Activated CD4-positive, alpha-beta T cell treated with anti-CD3 and anti-CD28 coated beads, Interleukin-2, amount 50 U/mL, for 4 hours (primary cell): ENCODE data around the gene FGF21.

Source experiments
- DNase-seq, 2 experiments: peaks; one replicate each; pipeline ENCODE4 v3.0.0-alpha.2; 2020

FGF21 gene

DNA sequence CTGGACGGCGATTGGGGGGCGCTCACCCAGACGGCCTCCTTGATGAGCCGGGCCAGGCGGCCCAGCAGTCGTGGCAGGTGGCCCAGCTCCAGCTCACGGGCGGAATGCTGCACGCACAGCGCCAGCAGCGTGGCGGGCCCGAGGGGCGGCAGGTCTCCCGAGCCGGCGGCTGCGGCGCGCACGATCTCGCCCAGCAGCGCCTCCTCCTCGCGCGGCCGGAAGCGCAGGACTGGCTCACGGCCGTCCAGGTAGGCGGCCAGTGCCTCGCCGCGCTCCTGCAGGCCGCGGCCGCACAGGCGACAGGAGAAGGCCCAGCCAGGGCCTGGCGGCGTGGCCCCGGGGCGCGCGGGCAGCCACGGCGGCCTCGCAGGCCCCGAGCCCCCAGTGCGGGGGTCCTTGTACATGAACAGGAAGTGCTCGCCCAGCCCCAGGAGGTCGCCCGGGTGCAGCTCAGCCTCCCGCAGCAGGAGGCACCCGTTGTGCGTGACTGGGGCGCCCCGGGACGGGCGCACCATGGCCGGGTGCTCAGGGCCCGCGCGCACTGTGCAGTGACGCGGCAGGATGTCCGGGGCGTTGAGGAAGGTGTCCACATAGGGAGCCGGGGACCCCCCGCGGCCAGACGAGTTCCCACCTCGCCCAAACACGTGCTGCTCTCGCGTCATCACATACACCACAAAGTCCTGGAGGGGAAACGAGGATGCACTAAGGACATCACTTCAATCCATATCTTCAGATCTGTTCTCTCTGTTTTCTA, 26.2 kb upstream of the FGF21 start:
- DNase-seq = no peak

DNA sequence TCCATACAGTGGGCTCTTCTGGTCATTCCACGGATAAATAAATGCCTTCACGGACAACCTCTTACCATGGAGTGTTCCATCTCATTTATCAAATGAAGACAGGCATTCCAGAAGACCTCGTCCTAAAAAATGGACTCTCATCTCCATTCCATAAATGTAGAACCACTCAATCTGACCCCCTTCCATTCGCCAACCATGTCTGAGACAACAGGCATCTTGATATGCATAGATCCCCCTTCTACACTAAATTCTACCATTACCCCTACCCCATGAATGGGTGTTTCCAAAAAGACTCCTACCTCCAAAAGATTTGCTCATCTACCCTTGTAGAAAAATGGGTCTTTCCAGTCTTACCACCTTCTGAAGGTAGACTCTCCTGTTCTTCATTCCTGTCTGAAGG, 23.9 kb upstream of the FGF21 start:
- no peak for DNase-seq

DNA sequence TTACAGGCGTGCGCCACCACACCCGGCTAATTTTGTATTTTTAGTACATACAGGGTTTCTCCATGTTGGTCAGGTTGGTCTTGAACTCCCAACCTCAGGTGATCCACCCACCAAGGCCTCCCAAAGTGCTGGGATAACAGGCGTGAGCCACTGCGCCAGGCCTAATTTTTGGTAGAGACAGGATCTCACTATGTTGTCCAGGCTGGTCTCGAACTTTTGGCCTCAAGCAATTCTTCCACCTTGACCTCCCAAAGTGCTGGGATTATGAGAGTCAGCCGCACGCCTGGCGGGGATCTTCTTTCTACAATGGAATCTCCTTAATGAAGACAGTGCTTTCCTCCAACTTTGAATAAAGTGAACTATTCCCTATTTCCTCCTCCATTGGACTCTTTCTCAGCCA, 20.7 kb upstream of the FGF21 start:
- no peak for DNase-seq

DNA sequence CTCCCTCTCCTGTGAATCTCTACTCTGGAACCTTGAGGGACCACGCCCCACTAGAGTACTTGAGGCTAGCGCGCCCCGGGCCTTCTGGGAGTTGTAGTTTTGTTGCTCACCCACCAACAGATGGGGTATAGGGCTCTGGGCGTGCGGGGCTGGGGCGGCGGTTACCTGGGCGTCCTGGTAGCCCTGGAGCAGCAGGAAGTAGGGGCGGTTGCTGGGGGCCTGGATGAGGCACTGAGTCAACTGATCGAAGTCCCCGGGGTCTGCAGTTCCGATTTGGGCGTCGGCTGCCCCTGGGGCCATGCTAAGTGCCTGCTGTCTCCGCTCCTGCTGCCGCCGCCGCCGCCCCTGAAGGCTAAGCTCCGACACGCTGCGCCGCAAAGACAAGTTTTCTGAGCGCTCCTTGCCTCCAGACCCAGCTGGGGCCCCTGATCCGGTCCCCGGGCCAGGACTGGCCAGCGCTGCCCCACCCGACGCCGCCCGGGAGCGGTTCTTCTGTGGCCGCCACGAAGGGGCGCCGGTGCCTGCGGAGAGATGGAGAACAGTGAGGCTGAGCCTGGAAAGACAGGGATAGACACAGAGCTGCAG, 20.2 kb upstream of the FGF21 start:
- no peak for DNase-seq

DNA sequence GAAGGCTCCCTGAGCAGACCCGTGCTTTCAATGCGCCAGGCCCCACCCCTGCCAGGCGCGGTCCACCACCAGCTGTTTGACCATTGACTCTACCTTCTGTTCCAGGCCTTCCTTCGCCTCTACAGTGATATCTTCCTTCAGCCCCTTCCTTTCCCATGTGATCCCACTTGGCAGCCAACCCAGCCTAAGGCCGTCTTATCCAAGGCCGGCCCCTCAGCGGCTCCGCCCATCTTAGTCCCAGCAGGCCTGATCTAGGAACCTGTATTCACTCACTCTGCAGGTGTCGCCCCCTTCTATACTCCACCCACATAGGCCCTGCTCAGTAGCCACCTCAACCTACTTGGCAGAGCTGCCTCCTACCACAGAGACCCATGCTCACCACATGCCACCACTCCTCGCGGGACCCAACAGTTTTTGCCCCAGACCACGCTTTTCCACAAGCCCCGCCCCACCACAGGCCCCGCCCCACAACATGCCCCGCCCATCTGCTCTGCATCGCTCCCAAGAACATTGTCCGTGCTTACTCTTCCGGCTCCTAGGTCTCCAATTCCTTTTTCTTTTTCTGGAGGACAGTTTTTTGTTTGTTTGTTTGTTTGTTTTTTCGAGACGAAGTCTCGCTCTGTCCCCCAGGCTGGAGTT, 17.8 kb upstream of the FGF21 start:
- DNase-seq = no peak

DNA sequence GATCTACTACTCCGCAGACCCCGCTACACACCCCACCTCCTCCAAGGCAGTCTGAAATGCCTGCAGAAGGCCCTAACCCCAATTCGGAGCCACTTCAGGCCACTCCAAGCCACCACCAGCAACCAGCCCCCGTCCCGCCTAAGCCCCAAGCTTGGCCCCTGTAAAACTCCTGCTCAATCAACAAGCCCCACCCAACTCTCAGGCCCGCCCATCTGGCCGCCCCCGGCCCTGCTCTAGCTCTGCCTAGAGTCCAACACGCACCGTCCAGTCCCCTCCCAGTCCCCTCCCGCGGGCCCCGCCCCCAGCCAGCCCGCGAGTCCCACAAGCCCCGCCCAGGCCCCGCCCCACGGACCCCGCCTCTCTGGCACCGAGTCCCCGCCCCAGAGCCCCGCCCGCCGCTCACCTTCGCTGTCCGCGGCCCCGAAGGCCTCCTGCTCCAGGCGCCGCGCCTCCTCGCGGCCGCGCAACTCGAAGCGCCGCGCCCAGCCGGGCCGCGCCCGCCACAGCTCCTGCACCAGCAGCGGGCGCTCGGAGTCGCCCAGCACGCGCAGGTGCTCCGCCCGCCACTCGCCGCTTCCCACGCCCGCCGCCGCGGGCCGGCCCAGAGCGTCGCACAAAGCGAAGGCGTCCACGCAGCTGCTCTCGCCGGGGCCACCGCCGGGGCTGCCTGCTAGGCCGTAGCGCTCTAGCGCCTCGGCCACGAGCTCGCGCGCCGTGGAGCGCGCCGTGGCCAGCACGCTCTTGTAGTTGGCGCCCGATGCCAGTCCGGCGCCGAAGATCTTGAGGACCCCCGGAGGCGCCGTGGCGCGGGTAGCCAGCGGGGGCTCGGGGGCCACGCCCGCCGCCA, 16.5 kb upstream of the FGF21 start:
- DNase-seq = peak; percentile 90

DNA sequence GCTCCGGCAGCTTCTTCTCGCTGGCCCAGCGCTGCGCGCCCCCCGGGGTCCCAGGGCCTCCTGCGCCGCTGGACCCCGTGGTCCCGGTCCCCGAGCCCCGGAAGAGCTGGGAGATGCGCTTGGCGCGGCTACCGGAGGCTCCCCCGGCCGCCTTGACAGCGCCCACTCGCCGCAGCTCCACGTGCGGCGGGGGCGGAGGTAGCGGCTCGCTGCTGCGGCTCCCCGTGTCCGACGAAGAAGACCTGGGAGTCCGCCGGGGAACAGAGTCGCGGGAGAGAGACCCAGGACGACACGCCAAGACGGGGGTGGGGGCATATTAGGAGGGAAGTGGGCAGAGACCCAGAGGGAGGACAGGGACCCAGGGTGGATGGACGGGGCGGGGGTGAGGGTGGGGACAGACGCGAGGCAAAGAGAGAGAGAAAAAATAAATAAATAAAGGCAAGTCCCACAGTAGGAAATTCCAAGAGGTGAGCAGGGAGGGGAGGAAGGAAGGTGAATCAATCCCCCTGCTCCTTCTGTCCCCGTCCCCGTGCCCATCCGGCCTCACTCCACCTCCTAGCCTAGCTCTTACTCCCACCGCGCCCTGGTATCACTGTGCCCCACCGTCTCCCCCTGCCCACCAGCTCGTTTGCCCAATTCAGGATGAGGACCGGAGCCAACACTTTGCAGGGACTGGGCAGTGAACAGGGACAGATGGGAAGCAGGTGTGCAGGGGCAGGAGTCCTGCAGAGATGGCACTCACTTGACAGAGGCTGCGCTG, 15.7 kb upstream of the FGF21 start:
- no peak for DNase-seq

DNA sequence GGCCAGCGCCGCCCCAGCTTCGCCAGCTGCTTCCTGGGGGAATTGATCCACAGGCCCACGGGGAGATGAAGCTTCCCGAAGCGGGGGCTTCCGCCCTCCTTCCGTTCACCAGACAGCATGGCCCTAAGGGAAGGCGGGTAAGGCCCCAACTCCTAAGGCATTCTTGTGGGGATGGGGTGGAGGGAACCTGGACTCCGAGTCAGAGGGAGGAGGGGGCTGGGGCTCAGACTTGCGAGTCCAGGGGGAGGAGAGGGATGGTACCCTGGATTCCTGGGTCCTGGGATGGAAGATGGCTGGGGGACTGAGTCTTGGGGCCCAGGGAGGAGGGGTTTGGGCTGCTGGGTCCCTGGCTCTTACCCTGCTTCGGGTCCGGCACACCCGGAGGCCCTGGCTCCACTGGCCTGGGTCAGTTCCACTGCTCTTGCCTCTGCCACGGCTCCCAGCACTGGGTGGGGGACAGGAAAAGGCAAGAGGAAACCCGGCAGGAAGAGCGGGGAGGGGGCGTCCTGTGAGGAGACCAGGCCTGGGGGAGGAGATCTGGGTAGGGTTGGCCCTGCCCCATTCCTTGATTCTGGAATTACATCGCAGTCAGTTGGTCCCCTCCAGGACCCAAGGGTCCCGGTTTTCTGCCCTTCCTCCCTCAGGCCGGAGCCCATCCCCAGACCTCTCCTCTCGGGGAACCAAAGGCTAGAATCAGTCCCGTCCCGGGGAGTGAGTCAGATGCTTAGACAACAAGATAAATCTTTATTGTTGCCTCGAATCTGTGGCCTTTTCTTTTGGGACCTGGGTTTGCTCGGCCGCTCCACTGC, 15.0 kb upstream of the FGF21 start, which contains the start of gene RASIP1:
TSS of gene RASIP1 (minus strand) at position 447 of the 809 bp plus-strand sequence. CDS start at position 119, 328 bp downstream.
- no peak for DNase-seq

DNA sequence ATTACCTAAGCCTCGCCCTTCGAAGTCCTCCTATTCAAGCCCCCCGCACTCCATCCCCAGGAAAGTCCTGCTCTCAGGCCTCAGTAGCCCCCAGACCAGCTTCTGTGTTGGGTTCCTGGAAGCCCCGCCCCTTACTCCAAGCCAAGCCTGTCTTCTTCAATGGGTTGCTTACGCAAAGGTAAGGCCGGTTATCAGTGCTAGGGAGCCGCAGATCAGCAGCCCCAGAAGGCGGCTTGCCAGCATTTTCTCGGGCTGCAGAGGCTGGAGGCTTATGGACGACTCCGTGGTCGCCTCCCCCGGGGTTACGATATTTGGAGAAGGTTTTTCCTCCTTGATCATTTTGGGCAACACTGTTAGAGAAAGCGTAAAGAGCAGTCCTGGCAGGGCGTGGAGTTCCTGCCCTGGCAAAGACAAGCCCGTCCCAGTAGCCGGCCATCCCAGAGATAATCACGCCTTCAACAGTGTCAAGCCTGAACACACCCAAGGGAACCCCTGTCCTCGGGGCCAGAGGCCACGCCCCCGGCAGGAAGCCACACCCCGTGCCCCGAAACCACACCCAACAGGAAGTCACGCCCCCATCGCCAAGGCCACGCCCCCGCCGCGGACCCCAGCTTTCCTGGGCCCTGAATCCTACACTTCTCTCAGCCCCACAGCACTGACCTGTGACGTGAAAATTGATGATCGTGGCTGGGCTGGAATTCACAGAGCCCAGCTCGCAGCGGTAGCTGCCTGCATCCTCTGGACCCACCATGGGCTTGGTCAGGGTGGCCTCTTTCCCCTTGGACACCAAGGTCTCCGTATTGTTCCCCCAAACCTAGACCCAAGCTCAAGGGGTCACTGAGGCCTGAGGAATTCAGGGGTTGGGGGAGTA, 14.0 kb upstream of the FGF21 start:
- no peak for DNase-seq

DNA sequence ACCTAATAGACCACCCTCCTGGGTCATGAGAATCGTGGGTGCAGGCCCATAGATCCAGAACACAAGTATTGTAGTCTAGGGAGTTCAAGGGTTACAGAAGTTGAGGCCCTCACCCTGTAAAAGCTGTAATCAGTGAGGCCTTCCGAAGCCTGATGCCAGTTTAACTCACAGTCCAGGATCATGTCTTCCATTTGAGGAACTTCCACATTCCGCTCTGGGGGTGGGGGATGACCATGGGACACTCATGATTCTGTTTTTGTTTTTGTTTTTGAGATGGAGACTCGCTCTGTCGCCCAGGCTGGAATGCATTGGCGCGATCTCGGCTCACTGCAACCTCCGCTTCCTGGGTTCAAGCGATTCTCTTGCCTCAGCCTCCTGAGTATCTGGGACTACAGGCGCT, 13.2 kb upstream of the FGF21 start:
- DNase-seq = no peak

DNA sequence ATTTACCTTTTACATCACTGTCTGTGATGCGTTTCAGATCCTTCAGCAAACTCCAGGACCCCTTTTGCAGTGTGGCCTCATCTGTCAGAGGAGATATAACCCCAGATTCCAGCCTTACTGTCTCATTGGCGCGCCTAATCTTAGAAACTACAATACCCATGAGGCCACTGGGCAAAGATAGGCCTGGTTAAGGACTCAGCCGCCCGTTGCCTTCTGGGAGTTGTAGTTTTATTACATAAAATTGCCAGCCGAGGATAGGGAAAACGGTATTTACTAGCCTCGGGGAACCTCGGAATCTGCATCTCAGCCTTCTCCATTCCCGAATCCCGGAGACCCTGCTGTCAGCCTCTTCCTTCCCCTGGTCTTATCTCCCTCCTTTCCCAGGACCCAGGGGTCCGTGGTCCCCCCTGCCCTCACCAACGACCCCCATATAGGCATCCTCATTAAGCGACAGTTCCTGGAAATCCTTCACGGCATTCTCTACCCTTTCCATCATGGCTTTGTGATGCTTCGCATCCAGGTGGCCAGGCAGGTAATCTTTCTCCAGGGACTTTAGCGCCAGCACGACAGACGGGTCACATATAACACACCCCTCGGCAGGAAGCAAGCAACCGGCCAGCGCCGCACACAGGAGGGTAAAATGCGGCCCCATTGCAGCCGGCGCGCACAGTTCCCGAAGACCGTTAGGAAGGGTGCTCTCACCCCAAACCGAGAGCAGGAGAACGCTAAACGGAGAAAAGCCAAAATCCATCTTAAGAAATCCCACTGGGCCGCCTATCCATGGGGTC, 9.9 kb upstream of the FGF21 start:
- peak; percentile 37 to 43 for DNase-seq

DNA sequence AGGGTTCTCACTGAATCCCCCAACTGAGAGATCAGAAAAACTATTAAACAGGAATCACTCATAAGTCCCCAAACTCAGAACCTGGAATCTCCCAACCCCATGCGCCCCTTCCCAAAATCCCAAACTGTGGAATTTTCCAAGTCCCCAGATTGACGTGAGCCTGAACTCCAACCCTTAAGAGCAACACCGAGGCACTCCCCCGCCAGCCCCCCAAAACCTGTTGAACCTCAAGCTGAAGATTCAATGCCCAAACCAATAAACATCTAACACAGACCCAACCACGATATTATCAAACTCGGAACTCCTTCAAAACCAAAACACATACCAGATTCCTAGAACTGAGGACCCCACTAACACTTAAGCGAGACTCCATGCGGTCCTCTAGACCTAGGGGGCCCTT, 9.2 kb upstream of the FGF21 start:
- DNase-seq = no peak

DNA sequence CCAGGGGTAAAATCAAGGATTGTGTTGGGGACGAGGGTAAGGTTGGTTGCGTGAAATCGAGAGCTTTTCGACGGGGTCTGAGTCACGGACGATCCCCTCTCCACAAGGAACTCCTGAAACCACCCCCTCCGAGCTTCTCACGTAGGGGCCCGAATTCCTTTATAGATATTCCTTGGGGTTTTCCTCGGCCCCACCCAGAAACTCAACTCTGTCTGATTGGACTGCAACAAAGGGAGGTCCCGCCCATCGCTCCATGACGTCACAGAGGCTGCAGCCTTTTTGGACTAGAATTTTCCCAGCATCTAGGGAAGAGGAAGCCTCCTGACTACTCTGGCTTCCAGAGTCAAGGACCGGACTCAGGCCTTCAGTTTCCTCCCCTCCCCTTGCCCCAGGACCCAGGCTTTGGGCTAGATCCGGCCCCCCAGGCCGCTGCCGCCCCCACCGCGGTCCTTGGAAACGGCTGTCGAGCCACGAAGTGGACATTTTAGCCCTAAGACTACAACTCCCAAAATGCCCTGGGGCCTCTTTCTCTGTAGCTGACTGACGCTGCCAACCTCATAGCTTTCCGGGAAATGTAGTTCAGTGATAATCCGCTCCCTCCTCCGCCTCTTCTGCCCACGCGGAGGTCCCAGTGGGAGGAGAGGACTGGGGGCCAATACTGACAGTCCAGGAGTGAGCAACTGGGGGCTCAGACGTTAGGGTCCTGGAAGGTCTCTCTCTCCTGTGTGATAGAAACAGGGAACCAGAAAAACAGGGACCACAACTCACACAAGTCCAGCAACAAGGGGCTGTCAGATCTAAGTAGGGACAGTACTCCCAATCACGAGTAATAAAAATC, 8.4 kb upstream of the FGF21 start, which contains the start of gene IZUMO1:
TSS of gene IZUMO1 (minus strand) at position 172 of the 838 bp plus-strand sequence. CDS start 1,050 bp downstream, outside the sequence.
- peak in 1 of 2 experiments; percentile 29 for DNase-seq

DNA sequence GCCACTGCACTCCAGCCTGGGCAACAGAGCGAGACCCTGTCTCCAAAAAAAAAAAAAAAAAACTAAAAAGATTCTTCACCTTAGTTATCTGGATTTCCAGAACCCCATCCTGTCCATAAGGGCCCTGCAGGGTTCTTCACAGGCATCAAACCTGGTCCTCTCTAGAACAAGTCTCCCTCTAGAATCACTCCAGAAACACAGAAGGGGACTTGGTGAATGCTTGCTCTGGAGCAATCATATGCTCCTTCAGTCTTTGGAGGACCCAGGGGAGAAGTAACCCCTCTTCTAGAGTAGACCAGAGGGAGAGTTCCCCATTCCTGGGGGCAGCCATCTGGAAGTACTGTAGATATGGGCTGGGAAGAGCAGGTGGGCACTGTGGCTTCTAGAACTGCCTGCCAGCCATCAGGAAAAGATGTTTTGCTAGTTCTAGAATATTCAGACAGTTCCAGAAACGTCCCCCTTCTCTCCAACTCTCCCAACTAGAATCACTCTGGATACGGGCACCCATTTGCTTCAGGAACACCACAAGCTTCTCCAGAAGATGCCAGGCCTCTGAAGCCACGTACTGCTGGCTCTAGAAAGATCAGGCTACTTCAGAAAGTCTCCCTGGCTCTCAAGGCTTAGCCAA, 5.6 kb upstream of the FGF21 start:
- no peak for DNase-seq

DNA sequence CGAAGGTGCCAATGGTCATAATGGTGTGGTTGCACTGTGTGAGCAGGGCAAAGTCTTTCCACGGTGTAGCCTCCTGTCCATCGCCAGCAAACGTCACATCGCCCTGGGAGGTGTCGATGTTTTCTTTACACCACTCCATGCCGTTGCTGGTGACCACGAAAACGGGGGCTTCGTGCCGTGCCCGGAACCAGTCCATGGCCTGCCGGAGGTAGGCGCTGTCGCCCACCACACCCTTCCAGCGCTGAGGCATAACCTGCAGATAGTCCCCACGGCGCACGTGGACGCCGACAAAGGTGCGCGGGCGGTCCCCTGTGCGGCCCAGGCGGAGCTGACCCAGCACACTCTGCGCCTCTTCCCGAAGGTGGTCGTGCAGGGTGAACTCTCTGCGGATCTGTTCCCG, 5.0 kb upstream of the FGF21 start:
- DNase-seq = no peak

DNA sequence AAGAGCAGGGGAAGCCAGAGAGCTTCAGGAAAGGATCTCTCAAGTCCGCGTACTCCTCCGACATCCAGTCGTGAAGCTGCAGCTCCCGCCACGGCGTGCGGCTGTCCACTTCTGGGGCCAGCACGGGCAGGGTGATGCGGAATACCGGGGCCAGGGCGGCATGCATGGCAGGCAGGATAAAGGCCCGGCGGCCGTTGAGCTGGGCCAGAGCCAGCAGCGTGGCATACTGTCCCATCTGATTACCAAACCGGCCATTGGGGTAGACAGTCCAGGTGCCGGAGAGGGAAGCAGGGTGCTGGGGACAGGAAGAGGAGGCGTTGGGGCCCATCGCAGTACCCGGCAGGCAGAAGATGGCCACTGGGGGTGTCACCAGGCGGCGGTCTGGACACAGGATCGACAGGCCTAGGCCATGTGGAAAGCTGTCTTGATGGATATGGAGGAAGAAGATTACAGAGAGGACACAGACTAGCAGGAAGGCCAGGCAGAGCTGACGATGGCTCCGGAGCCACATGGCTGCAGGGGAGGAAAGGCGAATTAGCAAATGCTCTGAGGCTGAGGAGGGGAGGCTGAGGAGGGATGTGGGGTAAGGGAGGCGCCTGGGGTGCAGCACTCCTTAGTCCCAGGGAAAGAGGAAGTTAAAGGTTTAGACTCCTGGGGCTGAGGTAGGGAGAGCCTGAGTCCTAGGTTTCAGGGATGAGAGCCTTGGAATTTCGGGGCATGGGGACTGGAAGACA, 4.4 kb upstream of the FGF21 start:
- no peak for DNase-seq

DNA sequence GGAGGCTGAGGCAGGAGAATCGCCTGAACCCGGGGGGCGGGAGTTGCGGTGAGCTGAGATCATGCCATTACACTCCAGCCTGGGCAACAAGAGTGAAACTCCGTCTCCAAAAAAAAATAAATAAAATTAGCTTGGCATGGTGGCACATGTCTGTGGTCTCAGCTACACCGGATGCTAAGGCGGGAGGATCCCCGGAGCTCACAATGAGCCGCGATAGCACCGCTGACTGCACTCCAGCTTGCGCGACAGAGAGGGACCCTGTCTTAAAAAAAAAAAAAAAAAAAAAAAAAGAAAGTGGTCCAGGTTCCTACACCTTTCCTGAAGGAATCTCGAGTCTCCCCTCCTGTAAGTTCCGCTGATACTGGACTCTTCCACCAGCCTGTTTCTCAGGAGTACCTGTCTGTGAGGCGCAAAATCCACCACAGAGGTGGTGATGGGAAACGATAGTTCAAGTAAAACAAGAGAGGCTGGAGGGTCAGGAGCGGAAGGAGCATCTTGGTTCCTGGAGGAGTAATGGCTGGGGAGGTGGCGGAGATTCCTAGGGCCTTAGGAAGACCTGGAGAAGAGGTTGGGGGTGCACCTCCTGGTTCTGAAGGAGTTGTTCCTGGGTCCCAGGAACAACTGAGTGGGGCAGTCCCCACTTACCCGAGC, 3.4 kb upstream of the FGF21 start:
- DNase-seq = no peak
